A549 (cell line): ENCODE results near the gene SHISA4. TPM values are rescaled to one million over a fixed set of nuclear protein-coding genes. Genes with fewer than 3 reads are reported as not detected.

Experiments used
- ATAC-seq, 2 experiments: fragments of 200-7000 bp in 1 of 2; fragments of >200 bp in 1 of 2; cut with Nextera tagmentation in 1 of 2; cut with Tn5 transposase in 1 of 2; 3 replicates each; pipeline versions ENCODE4 v1.8.0 to v1.9.1; 2018 to 2020; ENCODE audit warnings: mild to moderate bottlenecking in 1 of 2, moderate library complexity in 1 of 2
- CTCF ChIA-PET: fragments of 300-600 bp; sonication (Branson Sonifier 250); formaldehyde crosslinking; extraction: SDS; loops from one replicate; lab custom pipeline; 2021; ENCODE audit warnings: antibody characterized with exemption, inconsistent platforms; lab: Yijun Ruan, JAX
- POLR2A ChIA-PET: fragments of 350-600 bp; formaldehyde crosslinking; extraction: SDS; loops from one replicate; lab custom pipeline; 2021; ENCODE audit warnings: antibody characterized with exemption, inconsistent platforms; lab: Yijun Ruan, JAX
- DNase-seq, 2 experiments: peaks; one replicate each; pipeline versions ENCODE4 v3.0.0 to v3.0.0-alpha.2; 2011 to 2016; ENCODE audit warnings: low read depth in 1 of 2, low spot score in 1 of 2
- FAIRE-seq: peaks from 2 replicates; lab custom pipeline; 2011; peaks lifted over from hg19 to GRCh38; lab: Jason Lieb, UNC
- H3K27ac ChIP-seq, 2 experiments: fragments of >200 bp; sonication (Bioruptor Twin); formaldehyde crosslinking; 3 replicates each; pipeline ENCODE4 v1.5.1; 2016 to 2017
- H3K4me1 ChIP-seq: fragments of >200 bp; sonication (Bioruptor Twin); formaldehyde crosslinking; 3 replicates; pipeline ENCODE4 v1.6.1; 2016
- H3K4me2 ChIP-seq: fragments of >200 bp; sonication (Bioruptor Twin); formaldehyde crosslinking; 3 replicates; pipeline ENCODE4 v1.6.1; 2016
- H3K4me3 ChIP-seq: fragments of >200 bp; sonication (Bioruptor Twin); formaldehyde crosslinking; 3 replicates; pipeline ENCODE4 v1.5.1; 2016
- H3K9me3 ChIP-seq: fragments of >200 bp; sonication (Bioruptor Twin); formaldehyde crosslinking; 3 replicates; pipeline ENCODE4 v1.6.1; 2016
- CBX2 ChIP-seq: fragments of 200-600 bp; sonication (generic); IDR thresholded peaks from 2 replicates; pipeline ENCODE4 v1.6.1; 2016; ENCODE audit warnings: low read depth, mild to moderate bottlenecking, borderline replicate concordance
- CHD2 ChIP-seq: fragments of 150-350 bp; IDR thresholded peaks from 2 replicates; pipeline ENCODE4 v1.6.1; 2014; ENCODE audit warnings: low read length; ENCODE audit not compliant: partially characterized antibody
- CTCF ChIP-seq: fragments of >200 bp; sonication (Bioruptor Twin); formaldehyde crosslinking; IDR thresholded peaks from 3 replicates; pipeline ENCODE4 v1.5.1; 2016
- EHMT2 ChIP-seq: fragments of 200-600 bp; sonication (generic); IDR thresholded peaks from 2 replicates; pipeline ENCODE4 v1.6.1; 2016; ENCODE audit warnings: antibody characterized with exemption, low read depth, mild to moderate bottlenecking, moderate library complexity
- HEYL ChIP-seq: fragments of 250-450 bp; sonication (Bioruptor Pico); IDR thresholded peaks from 2 replicates; pipeline ENCODE4 v1.8.0; 2021; ENCODE audit warnings: mild to moderate bottlenecking, moderate library complexity
- HOXB13 ChIP-seq: fragments of 250-450 bp; sonication (Bioruptor Pico); IDR thresholded peaks from 2 replicates; pipeline ENCODE4 v1.5.0; 2020; ENCODE audit warnings: low read depth, mild to moderate bottlenecking, moderate library complexity
- KDM5A ChIP-seq: fragments of 200-600 bp; sonication (generic); IDR thresholded peaks from 2 replicates; pipeline ENCODE4 v1.6.1; 2016; ENCODE audit warnings: antibody characterized with exemption, mild to moderate bottlenecking
- MAFK ChIP-seq: fragments of 450-650 bp; IDR thresholded peaks from 2 replicates; pipeline ENCODE4 v1.6.1; 2014; ENCODE audit not compliant: partially characterized antibody
- NFE2L2 ChIP-seq: fragments of 150-350 bp; conservative IDR thresholded peaks from 2 replicates; pipeline ENCODE4 v1.6.1; 2014; ENCODE audit warnings: low read length
- NPAS2 ChIP-seq: fragments of 250-450 bp; sonication (Bioruptor Pico); IDR thresholded peaks from 2 replicates; pipeline ENCODE4 v1.8.0; 2022; ENCODE audit warnings: mild to moderate bottlenecking, moderate library complexity, borderline replicate concordance
- RARB ChIP-seq: fragments of 250-450 bp; sonication (Bioruptor Pico); IDR thresholded peaks from 2 replicates; pipeline ENCODE4 v1.8.0; 2021; ENCODE audit warnings: mild to moderate bottlenecking, moderate library complexity
- RCOR1 ChIP-seq: fragments of 150-350 bp; IDR thresholded peaks from 2 replicates; pipeline ENCODE4 v1.6.1; 2014; ENCODE audit warnings: antibody characterized with exemption, low read length, low read depth
- SREBF2 ChIP-seq: fragments of 450-650 bp; IDR thresholded peaks from 2 replicates; pipeline ENCODE4 v1.6.1; 2014; ENCODE audit warnings: mild to moderate bottlenecking, moderate library complexity
- WGBS: methylation state at CpG from one replicate; pipeline ENCODE4 v1.1.6; 2017; ENCODE audit errors: missing lambda C conversion rate; 5-methylcytosine and 5-hydroxymethylcytosine counted together
- polyA plus RNA-seq, 4 experiments: library from polyadenylated mRNA; depleted of rRNA in 3 of 4; stranded (reverse); fragments of >200 nt; fragmentation: RNase III in 1 of 4; extraction: RNeasy Plus Mini Kit Qiagen cat#74134 plus additional on column Dnase treatment in 1 of 4; gene quantifications; 2 replicates in 3 of 4; 3 replicates in 1 of 4; pipeline ENCODE4 v1.2.3, GENCODE V29; 2011 to 2017
- TF ChIP-seq, protein P1 (sequence below): fragments of >200 bp; sonication (Bioruptor Twin); formaldehyde crosslinking; IDR thresholded peaks from 3 replicates; pipeline ENCODE4 v1.6.1; 2016
- TF ChIP-seq, protein P2 (sequence below): fragments of 450-650 bp; IDR thresholded peaks from 2 replicates; pipeline ENCODE4 v1.6.1; 2014; ENCODE audit warnings: antibody characterized with exemption
- TF ChIP-seq, protein P3 (sequence below): IDR thresholded peaks from 2 replicates; pipeline ENCODE4 v1.6.1; 2012; ENCODE audit warnings: low read depth, borderline replicate concordance
- TF ChIP-seq, protein P4 (sequence below): fragments of 200-600 bp; sonication (generic); IDR thresholded peaks from 2 replicates; pipeline ENCODE4 v1.6.1; 2016; ENCODE audit warnings: antibody characterized with exemption, mild to moderate bottlenecking, moderate library complexity

Gene SHISA4
- polyA plus RNA-seq, 2 of the 4 experiments (the other 2 are of a cell fraction) = 10.0 to 15.0 TPM

DNA sequence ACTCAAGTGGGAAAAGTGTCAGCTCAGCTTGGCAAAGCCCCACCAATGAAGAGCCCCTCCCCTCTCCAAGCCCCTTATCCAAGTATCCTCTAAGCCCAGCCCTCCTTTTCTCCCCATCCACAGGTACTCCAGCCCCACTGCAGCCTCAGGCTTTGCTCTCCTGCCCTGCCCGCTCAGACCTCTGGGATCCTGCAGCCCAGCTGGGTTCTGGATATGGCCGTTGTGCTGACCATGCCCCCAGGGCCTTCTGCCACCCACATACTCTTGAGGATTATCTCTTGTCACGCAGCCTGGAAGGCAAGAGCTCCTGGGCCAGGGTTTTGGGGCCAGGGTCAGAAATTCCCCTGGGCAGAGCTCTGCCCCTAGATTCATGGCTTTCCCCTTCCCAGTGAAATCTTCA lies 4.7 kb downstream of the SHISA4 start (continued):
- TF ChIP-seq, protein P1, sequence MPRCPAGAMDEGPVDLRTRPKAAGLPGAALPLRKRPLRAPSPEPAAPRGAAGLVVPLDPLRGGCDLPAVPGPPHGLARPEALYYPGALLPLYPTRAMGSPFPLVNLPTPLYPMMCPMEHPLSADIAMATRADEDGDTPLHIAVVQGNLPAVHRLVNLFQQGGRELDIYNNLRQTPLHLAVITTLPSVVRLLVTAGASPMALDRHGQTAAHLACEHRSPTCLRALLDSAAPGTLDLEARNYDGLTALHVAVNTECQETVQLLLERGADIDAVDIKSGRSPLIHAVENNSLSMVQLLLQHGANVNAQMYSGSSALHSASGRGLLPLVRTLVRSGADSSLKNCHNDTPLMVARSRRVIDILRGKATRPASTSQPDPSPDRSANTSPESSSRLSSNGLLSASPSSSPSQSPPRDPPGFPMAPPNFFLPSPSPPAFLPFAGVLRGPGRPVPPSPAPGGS = no peak
- TF ChIP-seq, protein P2, sequence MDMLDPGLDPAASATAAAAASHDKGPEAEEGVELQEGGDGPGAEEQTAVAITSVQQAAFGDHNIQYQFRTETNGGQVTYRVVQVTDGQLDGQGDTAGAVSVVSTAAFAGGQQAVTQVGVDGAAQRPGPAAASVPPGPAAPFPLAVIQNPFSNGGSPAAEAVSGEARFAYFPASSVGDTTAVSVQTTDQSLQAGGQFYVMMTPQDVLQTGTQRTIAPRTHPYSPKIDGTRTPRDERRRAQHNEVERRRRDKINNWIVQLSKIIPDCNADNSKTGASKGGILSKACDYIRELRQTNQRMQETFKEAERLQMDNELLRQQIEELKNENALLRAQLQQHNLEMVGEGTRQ = no peak
- TF ChIP-seq NPAS2 (CRISPR knock-in tag) = no peak
- TF ChIP-seq CHD2 = no peak
- TF ChIP-seq NFE2L2 = no peak
- no peak for TF ChIP-seq SREBF2
- TF ChIP-seq MAFK = no peak
- TF ChIP-seq HOXB13 = no peak
- TF ChIP-seq KDM5A = no peak
- TF ChIP-seq, protein P3, sequence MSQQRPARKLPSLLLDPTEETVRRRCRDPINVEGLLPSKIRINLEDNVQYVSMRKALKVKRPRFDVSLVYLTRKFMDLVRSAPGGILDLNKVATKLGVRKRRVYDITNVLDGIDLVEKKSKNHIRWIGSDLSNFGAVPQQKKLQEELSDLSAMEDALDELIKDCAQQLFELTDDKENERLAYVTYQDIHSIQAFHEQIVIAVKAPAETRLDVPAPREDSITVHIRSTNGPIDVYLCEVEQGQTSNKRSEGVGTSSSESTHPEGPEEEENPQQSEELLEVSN = no peak

GRCh38 chr1:201894343-201895119 lies 5.8 kb downstream of the SHISA4 start:
- 71% methylated on average over 5 of the region's 5 CpGs for WGBS
- no peak for TF ChIP-seq CHD2
- no peak for TF ChIP-seq CBX2
- no peak for TF ChIP-seq RARB (CRISPR knock-in tag)
- TF ChIP-seq, protein P4, sequence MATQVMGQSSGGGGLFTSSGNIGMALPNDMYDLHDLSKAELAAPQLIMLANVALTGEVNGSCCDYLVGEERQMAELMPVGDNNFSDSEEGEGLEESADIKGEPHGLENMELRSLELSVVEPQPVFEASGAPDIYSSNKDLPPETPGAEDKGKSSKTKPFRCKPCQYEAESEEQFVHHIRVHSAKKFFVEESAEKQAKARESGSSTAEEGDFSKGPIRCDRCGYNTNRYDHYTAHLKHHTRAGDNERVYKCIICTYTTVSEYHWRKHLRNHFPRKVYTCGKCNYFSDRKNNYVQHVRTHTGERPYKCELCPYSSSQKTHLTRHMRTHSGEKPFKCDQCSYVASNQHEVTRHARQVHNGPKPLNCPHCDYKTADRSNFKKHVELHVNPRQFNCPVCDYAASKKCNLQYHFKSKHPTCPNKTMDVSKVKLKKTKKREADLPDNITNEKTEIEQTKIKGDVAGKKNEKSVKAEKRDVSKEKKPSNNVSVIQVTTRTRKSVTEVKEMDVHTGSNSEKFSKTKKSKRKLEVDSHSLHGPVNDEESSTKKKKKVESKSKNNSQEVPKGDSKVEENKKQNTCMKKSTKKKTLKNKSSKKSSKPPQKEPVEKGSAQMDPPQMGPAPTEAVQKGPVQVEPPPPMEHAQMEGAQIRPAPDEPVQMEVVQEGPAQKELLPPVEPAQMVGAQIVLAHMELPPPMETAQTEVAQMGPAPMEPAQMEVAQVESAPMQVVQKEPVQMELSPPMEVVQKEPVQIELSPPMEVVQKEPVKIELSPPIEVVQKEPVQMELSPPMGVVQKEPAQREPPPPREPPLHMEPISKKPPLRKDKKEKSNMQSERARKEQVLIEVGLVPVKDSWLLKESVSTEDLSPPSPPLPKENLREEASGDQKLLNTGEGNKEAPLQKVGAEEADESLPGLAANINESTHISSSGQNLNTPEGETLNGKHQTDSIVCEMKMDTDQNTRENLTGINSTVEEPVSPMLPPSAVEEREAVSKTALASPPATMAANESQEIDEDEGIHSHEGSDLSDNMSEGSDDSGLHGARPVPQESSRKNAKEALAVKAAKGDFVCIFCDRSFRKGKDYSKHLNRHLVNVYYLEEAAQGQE = no peak
- no peak for TF ChIP-seq MAFK
- Histone ChIP-seq H3K9me3 (no peaks in the 10 kb centered on the region), H3K27ac (no peak overlapping the region), H3K4me1 (peaks cover 3% of the 10 kb centered on the region; the same call in 1 of the 3 replicates), H3K4me3 (no peak overlapping the region), H3K4me2 (no peak overlapping the region)
- ChIA-PET CTCF (interaction anchor here (0.7 to 17.1 kb wide), 22 partner anchors 15 to 364 kb away, joined by 3 to 855 read pairs (median 18); partner anchors contain the start of genes ELF3, IPO9, LMOD1 and RNPEP), POLR2A (no interaction called here)
- ATAC-seq (no peak), DNase-seq (no peak), FAIRE-seq (no peak)

- no peak overlapping the region for H3K27ac ChIP-seq
- POLR2A ChIA-PET = interaction anchor here (1.1 to 1.5 kb wide), 4 partner anchors 60 to 115 kb away, joined by 4 to 16 read pairs (median 10); partner anchors contain the start of genes ELF3 and TIMM17A
- H3K4me1 ChIP-seq = peaks cover 3% of the 10 kb centered on the region; the same call in 1 of the 3 replicates
- ATAC-seq (peak in 1 of 2 experiments; percentile 4; a peak in 3 of 6 replicates), DNase-seq (no peak), FAIRE-seq (no peak)
- no peaks in the 10 kb centered on the region for H3K9me3 ChIP-seq
- TF ChIP-seq HEYL (CRISPR knock-in tag) (no peak), CTCF (no peak), EHMT2 (no peak), RCOR1 (no peak)
- TF ChIP-seq, protein P3 = no peak
- no peak overlapping the region for H3K4me3 ChIP-seq
- 79% methylated on average over 7 of the region's 7 CpGs for WGBS
- CTCF ChIA-PET = interaction anchor here (0.6 to 17.1 kb wide), 44 partner anchors 15 to 363 kb away, joined by 3 to 855 read pairs (median 5); partner anchors contain the start of genes ELF3, LMOD1, RNPEP and TIMM17A
- no peak overlapping the region for H3K4me2 ChIP-seq
Observed at GRCh38 chr1:201895120-201895665, 6.5 kb downstream of the SHISA4 start.
